ENCODE measurements around the gene NSD2. TPM values are rescaled to one million over a fixed set of nuclear protein-coding genes. Genes with fewer than 3 reads are reported as not detected.
A peak's percentile ranks its signal among the peaks of the same experiment; 100 is the strongest.

NSD2 gene
- total RNA-seq, 1 experiment from 2014 or later, result 69.0 TPM

DNA sequence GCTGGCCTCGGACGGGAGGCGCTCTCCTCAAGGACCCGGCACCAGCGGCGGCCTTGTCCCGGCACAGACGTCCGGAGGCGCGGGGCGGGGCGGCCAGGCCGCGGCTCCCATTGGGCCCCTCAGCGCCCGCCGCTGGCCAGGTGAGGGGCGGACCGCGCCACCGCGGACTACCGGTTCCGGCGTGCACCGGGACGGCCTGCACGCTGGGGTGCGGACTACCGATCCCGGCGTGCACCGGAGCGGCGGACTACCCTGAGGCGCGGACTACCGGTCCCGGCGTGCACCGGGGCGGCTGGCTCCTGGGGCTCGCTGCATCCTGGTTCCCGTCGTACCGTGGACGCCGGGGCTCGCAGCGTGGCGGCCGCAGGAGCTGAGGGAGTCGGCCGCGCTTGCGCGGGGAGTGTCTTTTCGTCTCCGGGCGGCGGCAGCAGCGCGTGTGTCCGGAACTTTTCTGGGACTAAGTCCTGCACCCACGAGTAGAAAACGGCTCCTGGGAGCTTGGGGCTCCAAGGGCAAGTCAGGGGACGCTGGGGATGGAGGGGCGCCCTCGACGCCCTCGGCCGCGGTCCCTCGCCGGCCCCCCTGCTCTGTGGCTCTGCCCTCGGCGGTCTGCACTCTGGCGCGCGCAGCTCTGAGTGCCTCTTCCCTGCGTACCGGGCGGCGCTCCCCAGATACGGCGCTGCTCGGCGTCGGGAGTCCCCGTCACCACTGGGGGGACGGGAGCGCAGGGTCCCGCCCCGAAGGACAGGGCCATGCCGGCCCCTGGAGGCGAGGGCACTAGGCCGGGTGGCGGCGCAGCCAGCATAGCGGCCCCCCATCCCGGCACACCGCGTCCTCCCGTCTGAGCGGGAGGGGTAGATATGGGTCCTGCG lies 14.9 kb upstream of the NSD2 start, which contains the start of gene LETM1:
TSS of gene LETM1 (minus strand) at position 86 of the 872 bp plus-strand sequence. CDS start 206 bp downstream, outside the sequence.
- ChIA-PET CTCF (no interaction called here), POLR2A (ENCODE audit: unreplicated experiment) (no interaction called here)
- Histone ChIP-seq H3K36me3 (ENCODE audit: low read depth, low read length) (no peaks in the 10 kb centered on the region; the same call in 1 of the 2 replicates), H3F3A (ENCODE audit: low read length, unreplicated experiment) (no peaks in the 10 kb centered on the region), H3K9me3 (ENCODE audit: low read length) (no peaks in the 10 kb centered on the region), H3K27ac (ENCODE audit: low read length) (no peak within 1 kb of the TSS; the same call in 1 of the 2 replicates), H3K79me2 (ENCODE audit: low read length) (peaks cover 58% of the 10 kb centered on the region), H3K4me2 (ENCODE audit: low read length) (peak within 1 kb of the TSS; percentile 98), H3K4me3 (ENCODE audit: low read length) (peak within 1 kb of the TSS; percentile 87), H2AFZ (ENCODE audit: low read length) (peak within 1 kb of the TSS; percentile 90), H4K20me1 (ENCODE audit: low read length) (peaks cover 21% of the 10 kb centered on the region; the same call in 1 of the 2 replicates), H3K9ac (ENCODE audit: low read length) (peak within 1 kb of the TSS; percentile 94), H3K9me2 (replicated peaks; ENCODE audit: low read length) (no peaks in the 10 kb centered on the region), H3K4me1 (ENCODE audit: insufficient read depth, low read length) (peaks cover 9% of the 10 kb centered on the region; the same call in 1 of the 2 replicates), H3K27me3 (ENCODE audit: low read length) (no peaks in the 10 kb centered on the region)
- BruUV-seq (replicated peaks), result TSS peak; percentile 40
- intact Hi-C loops (cut with micrococcal nuclease), result no loop called here
- TF ChIP-seq EZH2 (IDR thresholded peaks at IDR 0.05; ENCODE audit: low read length, unreplicated experiment), result no peak
- peak; percentile 97 for ATAC-seq
- DNase-seq, result peak; percentile 91

DNA sequence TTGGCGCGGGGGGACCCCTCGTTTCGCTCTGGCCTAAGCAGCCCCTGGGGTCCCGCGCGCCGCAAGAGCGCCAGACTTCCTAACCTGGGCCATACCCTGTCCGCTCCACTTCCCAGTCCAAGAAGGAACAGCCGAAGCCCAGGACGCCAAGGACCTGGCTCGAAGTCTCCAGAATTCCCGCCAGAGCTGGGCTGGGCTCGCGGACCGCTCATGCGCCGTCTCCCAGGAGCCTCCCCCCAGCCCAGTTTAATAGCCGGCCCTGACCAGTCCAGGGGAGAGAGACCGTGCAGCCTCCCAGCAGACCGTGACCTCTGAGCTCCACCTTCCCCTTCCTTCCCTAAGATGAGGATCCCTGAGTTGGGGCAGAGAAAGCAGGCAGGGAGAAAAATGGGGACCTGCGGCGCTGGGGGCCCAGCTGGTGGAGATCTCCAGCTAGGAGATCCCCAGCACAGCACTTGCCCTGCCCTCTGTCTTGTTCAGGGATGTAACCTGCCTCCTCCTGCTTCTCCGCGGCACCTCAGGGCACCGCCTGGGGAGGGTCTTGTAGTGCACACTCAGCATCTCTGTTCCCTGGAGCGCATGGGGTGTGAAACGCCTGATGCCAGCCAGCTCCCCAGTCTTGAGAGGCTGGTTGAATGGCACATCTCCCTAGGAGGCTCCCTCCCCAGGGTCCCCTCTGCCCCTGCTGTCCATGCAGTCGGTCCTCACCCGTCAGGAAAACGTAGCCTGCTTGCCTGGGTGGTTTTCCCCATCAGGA lies 14.1 kb upstream of the NSD2 start:
- H3K27me3 ChIP-seq (ENCODE audit: low read length), result no peaks in the 10 kb centered on the region
- no peak overlapping the region; the same call in 1 of the 2 replicates for H3K27ac ChIP-seq (ENCODE audit: low read length)
- no peaks in the 10 kb centered on the region for H3K9me2 ChIP-seq (replicated peaks; ENCODE audit: low read length)
- H3K9ac ChIP-seq (ENCODE audit: low read length), result peak overlapping the region; percentile 94
- H4K20me1 ChIP-seq (ENCODE audit: low read length), result peaks cover 16% of the 10 kb centered on the region; the same call in 1 of the 2 replicates
- H3K4me3 ChIP-seq (ENCODE audit: low read length), result peak overlapping the region; percentile 87
- H3K4me2 ChIP-seq (ENCODE audit: low read length), result peak overlapping the region; percentile 98
- ChIA-PET CTCF (no interaction called here), POLR2A (ENCODE audit: unreplicated experiment) (no interaction called here)
- ATAC-seq, result peak; percentile 7; the same call in 1 of the 2 replicates
- no peaks in the 10 kb centered on the region; the same call in 1 of the 2 replicates for H3K36me3 ChIP-seq (ENCODE audit: low read depth, low read length)
- H3K79me2 ChIP-seq (ENCODE audit: low read length), result peaks cover 50% of the 10 kb centered on the region
- intact Hi-C loops (cut with micrococcal nuclease), result no loop called here
- H3K4me1 ChIP-seq (ENCODE audit: insufficient read depth, low read length), result peaks cover 9% of the 10 kb centered on the region; the same call in 1 of the 2 replicates
- H3K9me3 ChIP-seq (ENCODE audit: low read length), result no peaks in the 10 kb centered on the region
- no peak for DNase-seq
- no peaks in the 10 kb centered on the region for H3F3A ChIP-seq (ENCODE audit: low read length, unreplicated experiment)
- BruUV-seq (replicated peaks), result no TSS peak
- peak overlapping the region; percentile 90; the same call in 1 of the 2 replicates for H2AFZ ChIP-seq (ENCODE audit: low read length)
- TF ChIP-seq EZH2phosphoT487 (IDR thresholded peaks at IDR 0.05; ENCODE audit: borderline replicate concordance, low read length), result no peak
- TF ChIP-seq, protein P1, sequence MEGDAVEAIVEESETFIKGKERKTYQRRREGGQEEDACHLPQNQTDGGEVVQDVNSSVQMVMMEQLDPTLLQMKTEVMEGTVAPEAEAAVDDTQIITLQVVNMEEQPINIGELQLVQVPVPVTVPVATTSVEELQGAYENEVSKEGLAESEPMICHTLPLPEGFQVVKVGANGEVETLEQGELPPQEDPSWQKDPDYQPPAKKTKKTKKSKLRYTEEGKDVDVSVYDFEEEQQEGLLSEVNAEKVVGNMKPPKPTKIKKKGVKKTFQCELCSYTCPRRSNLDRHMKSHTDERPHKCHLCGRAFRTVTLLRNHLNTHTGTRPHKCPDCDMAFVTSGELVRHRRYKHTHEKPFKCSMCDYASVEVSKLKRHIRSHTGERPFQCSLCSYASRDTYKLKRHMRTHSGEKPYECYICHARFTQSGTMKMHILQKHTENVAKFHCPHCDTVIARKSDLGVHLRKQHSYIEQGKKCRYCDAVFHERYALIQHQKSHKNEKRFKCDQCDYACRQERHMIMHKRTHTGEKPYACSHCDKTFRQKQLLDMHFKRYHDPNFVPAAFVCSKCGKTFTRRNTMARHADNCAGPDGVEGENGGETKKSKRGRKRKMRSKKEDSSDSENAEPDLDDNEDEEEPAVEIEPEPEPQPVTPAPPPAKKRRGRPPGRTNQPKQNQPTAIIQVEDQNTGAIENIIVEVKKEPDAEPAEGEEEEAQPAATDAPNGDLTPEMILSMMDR (conservative IDR thresholded peaks at IDR 0.05; ENCODE audit: low read depth, low read length), result no peak
- no peak for TF ChIP-seq EZH2 (IDR thresholded peaks at IDR 0.05; ENCODE audit: low read length, unreplicated experiment)

GRCh38 chr4:1857931-1858330 lies 13.3 kb upstream of the NSD2 start:
- H3K79me2 ChIP-seq (ENCODE audit: low read length), result peaks cover 42% of the 10 kb centered on the region
- no peak overlapping the region for H3K9ac ChIP-seq (ENCODE audit: low read length)
- no peak overlapping the region for H3K27ac ChIP-seq (ENCODE audit: low read length)
- H3K4me2 ChIP-seq (ENCODE audit: low read length), result no peak overlapping the region
- H3K9me3 ChIP-seq (ENCODE audit: low read length), result no peaks in the 10 kb centered on the region
- H3K27me3 ChIP-seq (ENCODE audit: low read length), result no peaks in the 10 kb centered on the region
- DNase-seq (no peak), ATAC-seq (no peak)
- no peaks in the 10 kb centered on the region for H3K36me3 ChIP-seq (ENCODE audit: low read depth, low read length)
- TF ChIP-seq EZH2phosphoT487 (IDR thresholded peaks at IDR 0.05; ENCODE audit: borderline replicate concordance, low read length), result no peak
- TF ChIP-seq, protein P1 (conservative IDR thresholded peaks at IDR 0.05; ENCODE audit: low read depth, low read length), result no peak
- TF ChIP-seq EZH2 (IDR thresholded peaks at IDR 0.05; ENCODE audit: low read length, unreplicated experiment), result no peak
- no peak overlapping the region for H2AFZ ChIP-seq (ENCODE audit: low read length)
- H3K9me2 ChIP-seq (replicated peaks; ENCODE audit: low read length), result no peaks in the 10 kb centered on the region
- CTCF ChIA-PET, result no interaction called here
- POLR2A ChIA-PET (ENCODE audit: unreplicated experiment), result no interaction called here
- no peaks in the 10 kb centered on the region for H3F3A ChIP-seq (ENCODE audit: low read length, unreplicated experiment)
- no TSS peak for BruUV-seq (replicated peaks)
- intact Hi-C loops (cut with micrococcal nuclease), result no loop called here
- peaks cover 9% of the 10 kb centered on the region; the same call in 1 of the 2 replicates for H3K4me1 ChIP-seq (ENCODE audit: insufficient read depth, low read length)
- peaks cover 8% of the 10 kb centered on the region; the same call in 1 of the 2 replicates for H4K20me1 ChIP-seq (ENCODE audit: low read length)
- H3K4me3 ChIP-seq (ENCODE audit: low read length), result no peak overlapping the region
